KMS-11 (cell line): ENCODE results near the gene ASAH2.

ENCODE experiments used
- H2AFZ ChIP-seq: fragments of 200-600 bp; sonication (generic); 2 replicates; pipeline ENCODE4 v1.6.1; 2016; ENCODE audit warnings: antibody characterized with exemption, mixed run types, low read depth
- H3K27ac ChIP-seq: fragments of 200-600 bp; sonication (generic); 2 replicates; pipeline ENCODE4 v1.6.1; 2016; ENCODE audit warnings: mild to moderate bottlenecking, mixed run types
- H3K27me3 ChIP-seq: fragments of 200-600 bp; sonication (generic); 2 replicates; pipeline ENCODE4 v1.6.1; 2017; ENCODE audit warnings: mild to moderate bottlenecking, low read depth, mixed run types, moderate library complexity; ENCODE audit not compliant: insufficient read depth
- H3K36me3 ChIP-seq: fragments of 200-600 bp; sonication (generic); 2 replicates; pipeline ENCODE4 v1.6.1; 2017; ENCODE audit warnings: mild to moderate bottlenecking, mixed run types; ENCODE audit not compliant: insufficient read depth
- H3K4me1 ChIP-seq: fragments of 200-600 bp; sonication (generic); 2 replicates; pipeline ENCODE4 v1.6.1; 2016; ENCODE audit warnings: mild to moderate bottlenecking, low read depth, mixed run types; ENCODE audit not compliant: poor library complexity, severe bottlenecking
- H3K4me2 ChIP-seq: fragments of 200-600 bp; sonication (generic); 2 replicates; pipeline ENCODE4 v1.7.0; 2016; ENCODE audit warnings: mild to moderate bottlenecking, mixed run types
- H3K4me3 ChIP-seq: fragments of 200-600 bp; sonication (generic); IDR thresholded peaks from 2 replicates; pipeline ENCODE4 v1.6.1; 2017; ENCODE audit warnings: low read depth, low read length, mixed read lengths; ENCODE audit not compliant: insufficient read depth
- H3K79me2 ChIP-seq: fragments of 200-600 bp; sonication (generic); 2 replicates; pipeline ENCODE4 v1.6.1; 2016; ENCODE audit warnings: low read depth, mixed run types; ENCODE audit not compliant: insufficient read depth
- H3K9ac ChIP-seq: fragments of 200-600 bp; sonication (generic); 2 replicates; pipeline ENCODE4 v1.6.1; 2016; ENCODE audit warnings: mild to moderate bottlenecking, mixed run types
- H4K20me1 ChIP-seq: fragments of 200-600 bp; sonication (generic); 2 replicates; pipeline ENCODE4 v1.6.1; 2016; ENCODE audit warnings: mild to moderate bottlenecking, mixed run types; ENCODE audit not compliant: insufficient read depth
- TF ChIP-seq, protein P1 (sequence below): fragments of 200-600 bp; sonication (generic); conservative IDR thresholded peaks from 2 replicates; pipeline ENCODE4 v1.6.1; 2017; ENCODE audit warnings: low read depth, mild to moderate bottlenecking, antibody characterized with exemption, low read length, moderate library complexity, mixed read lengths

ASAH2 gene

DNA sequence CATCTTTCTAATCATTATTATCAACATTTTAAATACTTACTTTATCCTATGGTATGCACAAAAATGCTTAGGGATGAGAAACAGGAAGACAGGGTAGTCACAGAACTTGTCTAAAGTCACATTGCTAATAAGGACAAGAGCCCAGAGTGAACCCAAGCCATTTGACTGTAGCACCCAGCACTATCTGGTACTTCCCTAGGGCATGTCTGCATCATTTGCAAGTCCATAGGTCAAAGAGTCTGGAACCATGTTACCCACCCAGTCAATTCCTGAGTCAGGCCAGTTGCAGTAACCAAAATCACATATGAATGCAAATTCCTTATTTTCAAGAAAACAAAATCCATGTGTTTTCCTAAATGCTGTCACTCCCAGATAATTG lies 19.1 kb downstream of the ASAH2 start:
- Histone ChIP-seq H3K4me2 (no peak overlapping the region), H4K20me1 (no peaks in the 10 kb centered on the region), H3K4me1 (no peaks in the 10 kb centered on the region), H3K79me2 (no peaks in the 10 kb centered on the region), H3K36me3 (no peaks in the 10 kb centered on the region), H3K27ac (no peak overlapping the region), H3K4me3 (no peak overlapping the region), H3K9ac (no peak overlapping the region), H2AFZ (no peak overlapping the region), H3K27me3 (no peaks in the 10 kb centered on the region)
- TF ChIP-seq, protein P1, sequence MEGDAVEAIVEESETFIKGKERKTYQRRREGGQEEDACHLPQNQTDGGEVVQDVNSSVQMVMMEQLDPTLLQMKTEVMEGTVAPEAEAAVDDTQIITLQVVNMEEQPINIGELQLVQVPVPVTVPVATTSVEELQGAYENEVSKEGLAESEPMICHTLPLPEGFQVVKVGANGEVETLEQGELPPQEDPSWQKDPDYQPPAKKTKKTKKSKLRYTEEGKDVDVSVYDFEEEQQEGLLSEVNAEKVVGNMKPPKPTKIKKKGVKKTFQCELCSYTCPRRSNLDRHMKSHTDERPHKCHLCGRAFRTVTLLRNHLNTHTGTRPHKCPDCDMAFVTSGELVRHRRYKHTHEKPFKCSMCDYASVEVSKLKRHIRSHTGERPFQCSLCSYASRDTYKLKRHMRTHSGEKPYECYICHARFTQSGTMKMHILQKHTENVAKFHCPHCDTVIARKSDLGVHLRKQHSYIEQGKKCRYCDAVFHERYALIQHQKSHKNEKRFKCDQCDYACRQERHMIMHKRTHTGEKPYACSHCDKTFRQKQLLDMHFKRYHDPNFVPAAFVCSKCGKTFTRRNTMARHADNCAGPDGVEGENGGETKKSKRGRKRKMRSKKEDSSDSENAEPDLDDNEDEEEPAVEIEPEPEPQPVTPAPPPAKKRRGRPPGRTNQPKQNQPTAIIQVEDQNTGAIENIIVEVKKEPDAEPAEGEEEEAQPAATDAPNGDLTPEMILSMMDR = no peak

DNA sequence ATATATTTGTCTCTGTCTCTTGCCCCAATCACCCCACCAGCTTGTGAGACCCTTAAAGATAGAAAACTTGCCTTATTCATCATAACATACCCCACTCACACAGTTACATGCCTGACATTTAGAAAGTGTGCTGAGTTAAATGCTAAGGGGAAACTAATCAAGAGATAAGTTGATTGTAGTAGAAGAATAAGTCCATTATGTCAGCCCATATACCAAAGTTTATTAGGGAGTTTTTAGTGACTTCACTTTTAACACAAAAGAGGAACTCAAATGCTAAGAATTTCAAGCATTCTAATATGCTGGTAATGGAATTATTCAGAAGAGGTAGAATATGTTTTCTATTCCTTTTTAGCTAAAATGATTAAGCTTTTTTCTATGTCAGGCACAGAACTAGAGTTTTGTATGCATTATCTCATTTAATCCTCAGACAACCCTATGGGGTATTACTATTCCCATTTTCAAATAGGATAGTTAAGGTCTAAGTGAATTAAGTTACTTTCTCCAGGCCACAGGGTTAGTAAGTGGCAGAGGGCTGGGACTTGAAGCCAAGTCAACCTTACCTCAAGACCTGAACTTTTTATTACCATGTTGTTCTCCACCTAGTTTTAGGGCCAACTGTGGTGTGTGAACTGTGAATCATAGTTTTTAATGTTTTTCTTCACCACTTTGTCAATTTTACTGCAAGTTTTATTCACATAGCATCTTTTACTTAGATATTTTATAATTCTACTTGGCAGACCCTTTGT lies 19.6 kb downstream of the ASAH2 start:
- no peak overlapping the region for H3K9ac ChIP-seq
- no peaks in the 10 kb centered on the region for H3K79me2 ChIP-seq
- H4K20me1 ChIP-seq = no peaks in the 10 kb centered on the region
- no peaks in the 10 kb centered on the region for H3K4me1 ChIP-seq
- no peak overlapping the region for H3K4me2 ChIP-seq
- no peak overlapping the region for H3K27ac ChIP-seq
- TF ChIP-seq, protein P1 = no peak
- H3K36me3 ChIP-seq = no peaks in the 10 kb centered on the region
- no peak overlapping the region for H3K4me3 ChIP-seq
- no peak overlapping the region for H2AFZ ChIP-seq
- H3K27me3 ChIP-seq = no peaks in the 10 kb centered on the region

DNA sequence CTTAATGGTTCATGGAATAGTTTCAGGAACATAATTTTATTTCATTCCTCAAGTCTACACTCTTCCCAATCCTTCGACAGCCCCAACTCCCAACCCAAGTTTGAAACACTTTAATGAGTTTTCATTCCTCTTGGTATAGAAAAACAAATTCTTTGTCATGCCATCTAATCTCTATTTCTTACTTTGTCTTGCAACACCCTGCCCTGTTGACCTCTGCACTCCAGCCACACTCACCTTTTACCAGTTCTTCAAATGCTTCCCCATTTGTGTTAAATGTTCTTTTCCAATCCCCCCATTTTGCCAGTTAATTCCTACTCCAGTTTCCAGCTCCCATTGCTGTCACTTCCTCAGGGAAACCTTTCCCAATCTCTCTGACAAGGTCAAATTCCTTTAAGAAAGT lies 21.9 kb downstream of the ASAH2 start:
- Histone ChIP-seq H3K9ac (no peak overlapping the region), H3K4me3 (no peak overlapping the region), H3K27ac (no peak overlapping the region), H3K4me2 (no peak overlapping the region), H3K36me3 (no peaks in the 10 kb centered on the region), H3K27me3 (no peaks in the 10 kb centered on the region), H3K79me2 (no peaks in the 10 kb centered on the region), H4K20me1 (no peaks in the 10 kb centered on the region), H3K4me1 (no peaks in the 10 kb centered on the region), H2AFZ (no peak overlapping the region)
- TF ChIP-seq, protein P1 = no peak

DNA sequence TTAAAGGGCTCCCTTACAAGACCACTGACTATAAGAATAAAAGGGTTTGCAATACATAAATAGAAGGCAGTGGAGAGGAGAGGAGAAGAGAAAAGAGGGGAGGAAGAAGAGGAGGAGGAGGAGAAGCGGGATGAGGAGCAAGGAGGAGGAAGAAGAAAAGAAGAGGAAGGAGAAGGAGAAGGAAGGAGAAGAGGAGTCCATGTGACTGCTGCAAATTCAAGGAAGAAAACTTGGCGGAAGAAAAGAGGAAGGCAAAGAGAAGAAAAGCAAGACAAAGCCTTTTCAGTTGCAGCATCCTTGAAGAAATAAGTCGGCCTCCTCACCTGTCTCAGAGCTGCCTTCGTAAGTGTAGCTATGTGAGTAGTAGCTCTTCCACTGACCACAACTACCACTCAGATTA lies 22.6 kb downstream of the ASAH2 start:
- no peaks in the 10 kb centered on the region for H3K36me3 ChIP-seq
- H3K4me3 ChIP-seq = no peak overlapping the region
- no peaks in the 10 kb centered on the region for H4K20me1 ChIP-seq
- H3K4me1 ChIP-seq = no peaks in the 10 kb centered on the region
- H3K9ac ChIP-seq = no peak overlapping the region
- no peaks in the 10 kb centered on the region for H3K79me2 ChIP-seq
- no peak overlapping the region for H3K4me2 ChIP-seq
- H3K27ac ChIP-seq = no peak overlapping the region
- TF ChIP-seq, protein P1 = no peak
- no peaks in the 10 kb centered on the region for H3K27me3 ChIP-seq
- no peak overlapping the region for H2AFZ ChIP-seq
